ENCODE measurements around the gene AUNIP. TPM values are rescaled to one million over a fixed set of nuclear protein-coding genes. Genes with fewer than 3 reads are reported as not detected.

Gene AUNIP
- total RNA-seq, 3 donors from 2014 or later (not counting 1 experiment from before 2014, with no cell fraction given) = 0.16 to 0.50 (median 0.20) TPM

DNA sequence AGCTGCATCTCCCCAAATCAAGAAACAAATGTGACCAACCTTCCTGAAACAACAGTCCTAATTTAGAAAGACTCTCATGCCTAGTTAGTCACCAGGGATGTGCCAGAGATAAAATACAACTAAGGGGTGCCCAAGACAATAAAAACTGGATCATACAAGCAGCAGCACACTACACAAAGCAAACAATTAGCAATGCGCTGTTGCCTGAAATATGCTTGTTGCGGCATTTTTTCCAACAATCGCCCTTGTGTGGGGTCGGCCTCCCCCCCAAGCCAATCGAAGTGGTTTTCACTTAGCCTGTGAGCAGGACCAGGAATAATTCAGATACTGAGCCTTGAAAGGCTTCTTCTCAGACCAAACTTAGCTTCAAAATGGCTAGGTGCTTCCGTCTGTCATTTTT is 48.3 kb upstream of the AUNIP start:
- TF ChIP-seq, protein P1, sequence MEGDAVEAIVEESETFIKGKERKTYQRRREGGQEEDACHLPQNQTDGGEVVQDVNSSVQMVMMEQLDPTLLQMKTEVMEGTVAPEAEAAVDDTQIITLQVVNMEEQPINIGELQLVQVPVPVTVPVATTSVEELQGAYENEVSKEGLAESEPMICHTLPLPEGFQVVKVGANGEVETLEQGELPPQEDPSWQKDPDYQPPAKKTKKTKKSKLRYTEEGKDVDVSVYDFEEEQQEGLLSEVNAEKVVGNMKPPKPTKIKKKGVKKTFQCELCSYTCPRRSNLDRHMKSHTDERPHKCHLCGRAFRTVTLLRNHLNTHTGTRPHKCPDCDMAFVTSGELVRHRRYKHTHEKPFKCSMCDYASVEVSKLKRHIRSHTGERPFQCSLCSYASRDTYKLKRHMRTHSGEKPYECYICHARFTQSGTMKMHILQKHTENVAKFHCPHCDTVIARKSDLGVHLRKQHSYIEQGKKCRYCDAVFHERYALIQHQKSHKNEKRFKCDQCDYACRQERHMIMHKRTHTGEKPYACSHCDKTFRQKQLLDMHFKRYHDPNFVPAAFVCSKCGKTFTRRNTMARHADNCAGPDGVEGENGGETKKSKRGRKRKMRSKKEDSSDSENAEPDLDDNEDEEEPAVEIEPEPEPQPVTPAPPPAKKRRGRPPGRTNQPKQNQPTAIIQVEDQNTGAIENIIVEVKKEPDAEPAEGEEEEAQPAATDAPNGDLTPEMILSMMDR (IDR thresholded peaks at IDR 0.05) = no peak
- peaks cover 17 to 23% of the 10 kb centered on the region in 2 donors for H3K4me1 Mint-ChIP-seq
- Histone ChIP-seq H3K36me3 (ENCODE audit: control insufficient read depth, insufficient read depth, low read length) (no peaks in the 10 kb centered on the region), H3K9me3 (ENCODE audit: control insufficient read depth, insufficient read depth, low read length) (no peaks in the 10 kb centered on the region), H3K27ac (ENCODE audit: low read length) (no peak overlapping the region), H3K4me3 (ENCODE audit: low read length) (no peak overlapping the region), H3K27me3 (ENCODE audit: control insufficient read depth, insufficient read depth, low read length) (no peaks in the 10 kb centered on the region), H3K4me1 (ENCODE audit: control insufficient read depth, insufficient read depth, low read length) (peaks cover 7% of the 10 kb centered on the region)
- H3K27me3 Mint-ChIP-seq (ENCODE audit: low read depth in 2 of 2) = no peaks in the 10 kb centered on the region
- 93% methylated on average over 6 of the region's 6 CpGs for WGBS (ENCODE audit: insufficient coverage)
- intact Hi-C loops (cut with micrococcal nuclease) = no loop called here
- peak overlapping the region; percentile 74 to 89 for H3K27ac Mint-ChIP-seq
- ATAC-seq (no peak), DNase-seq (no peak)
- H3K9me3 Mint-ChIP-seq = no peaks in the 10 kb centered on the region
- peak overlapping the region; percentile 83 for H3K4me3 Mint-ChIP-seq
- H3K36me3 Mint-ChIP-seq = no peaks in the 10 kb centered on the region

DNA sequence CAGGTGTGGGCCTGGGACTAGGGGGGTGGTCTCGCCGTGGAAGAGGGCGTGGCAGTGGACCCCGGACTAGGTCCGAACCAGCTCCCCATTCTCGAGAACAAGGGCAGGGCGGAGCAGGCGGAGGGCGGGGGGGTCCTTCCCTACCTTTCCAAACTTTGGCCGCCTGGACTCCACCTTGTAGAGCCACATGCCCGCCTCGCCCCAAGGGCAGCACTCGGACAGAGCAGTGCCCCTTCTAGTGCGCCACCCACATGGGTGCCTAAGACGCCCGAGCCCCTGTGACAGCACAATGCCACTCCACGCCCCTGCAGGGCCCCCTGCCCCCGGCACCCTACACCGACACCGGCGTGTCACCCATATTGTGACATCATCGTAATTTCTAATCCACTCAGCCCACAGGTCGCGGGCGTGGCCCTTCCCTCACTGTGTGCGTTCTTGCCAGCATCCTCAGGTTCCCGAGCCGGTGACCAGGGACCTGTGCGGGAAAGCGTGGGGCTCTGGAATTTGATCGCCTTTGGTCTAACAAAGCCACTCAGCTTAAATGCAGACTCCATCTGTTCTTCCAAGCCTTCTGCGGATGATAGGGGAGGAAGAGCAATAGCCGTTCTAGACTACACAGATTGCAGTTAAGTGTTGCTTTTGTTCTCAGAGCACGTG is 47.5 kb upstream of the AUNIP start:
- peak overlapping the region; percentile 83 for H3K4me3 Mint-ChIP-seq
- peaks cover 17 to 23% of the 10 kb centered on the region in 2 donors for H3K4me1 Mint-ChIP-seq
- Histone ChIP-seq H3K4me3 (ENCODE audit: low read length) (peak overlapping the region; percentile 53), H3K4me1 (ENCODE audit: control insufficient read depth, insufficient read depth, low read length) (peaks cover 7% of the 10 kb centered on the region), H3K27me3 (ENCODE audit: control insufficient read depth, insufficient read depth, low read length) (no peaks in the 10 kb centered on the region), H3K27ac (ENCODE audit: low read length) (peak overlapping the region; percentile 43), H3K36me3 (ENCODE audit: control insufficient read depth, insufficient read depth, low read length) (no peaks in the 10 kb centered on the region), H3K9me3 (ENCODE audit: control insufficient read depth, insufficient read depth, low read length) (no peaks in the 10 kb centered on the region)
- H3K27me3 Mint-ChIP-seq (ENCODE audit: low read depth in 2 of 2) = no peaks in the 10 kb centered on the region
- WGBS (ENCODE audit: insufficient coverage) = 25% methylated on average over 34 of the region's 34 CpGs
- DNase-seq = peak in 1 of 2 donors; percentile 63
- peak overlapping the region; percentile 74 to 89 for H3K27ac Mint-ChIP-seq
- H3K9me3 Mint-ChIP-seq = no peaks in the 10 kb centered on the region
- H3K36me3 Mint-ChIP-seq = no peaks in the 10 kb centered on the region
- TF ChIP-seq, protein P1 (IDR thresholded peaks at IDR 0.05) = no peak
- ATAC-seq = peak in 1 of 3 donors; percentile 6
- intact Hi-C loops (cut with micrococcal nuclease) = no loop called here

DNA sequence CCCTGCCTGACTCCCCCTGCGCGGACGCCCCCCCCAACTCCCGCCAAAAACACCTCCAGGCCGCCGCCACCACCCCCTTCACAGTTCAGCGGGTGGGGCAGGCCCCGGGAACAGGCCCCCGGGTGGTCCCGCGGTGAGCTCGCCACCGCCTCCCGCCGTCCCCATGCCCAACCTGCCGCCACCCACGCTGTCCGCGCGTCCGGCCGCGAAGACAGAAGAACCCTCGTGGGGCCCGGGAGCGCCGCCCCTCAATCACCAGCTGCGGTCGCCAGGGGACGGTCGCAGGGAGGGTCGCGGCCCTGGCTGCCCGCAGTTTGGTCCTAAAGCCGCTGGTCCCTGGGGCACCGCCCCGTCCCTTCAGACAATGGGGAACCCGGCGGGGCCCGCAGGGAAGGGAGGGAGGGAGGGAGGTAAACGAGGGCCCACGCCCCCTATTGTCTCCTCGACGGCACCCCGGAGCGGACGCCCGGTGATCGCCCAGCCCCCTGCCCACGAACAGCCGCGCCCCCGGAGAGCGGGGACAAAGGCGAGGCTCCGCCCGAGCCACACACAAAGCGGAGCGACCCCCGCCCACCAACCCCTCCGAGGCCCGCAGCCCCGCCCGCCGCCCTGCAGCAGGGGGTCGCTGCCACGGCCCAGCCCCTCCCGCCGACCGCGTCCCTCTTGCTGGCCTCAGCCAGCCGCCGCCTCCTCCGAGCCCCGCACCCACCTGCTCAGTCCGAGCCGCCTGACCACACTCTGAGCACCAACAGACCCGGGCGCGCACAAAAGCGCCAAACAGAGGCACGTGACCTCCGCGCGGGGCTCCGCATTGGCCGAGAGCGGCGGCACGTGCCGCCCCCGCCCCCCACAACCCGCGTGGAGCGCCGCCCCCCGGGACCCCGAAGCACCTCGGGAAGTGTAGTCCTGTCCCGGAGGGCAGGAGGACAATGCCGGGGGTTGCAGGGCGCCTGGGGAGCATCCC is 46.7 kb upstream of the AUNIP start, which contains the start of gene STMN1:
TSS of gene STMN1 (minus strand) at position 740 of the 964 bp plus-strand sequence. CDS start 1,743 bp downstream, outside the sequence.
- H3K4me1 Mint-ChIP-seq = peaks cover 17 to 23% of the 10 kb centered on the region in 2 donors
- DNase-seq (peak; percentile 72 to 93), ATAC-seq (peak; percentile 75 to 85 (median 82))
- no peaks in the 10 kb centered on the region for H3K9me3 Mint-ChIP-seq
- H3K4me3 Mint-ChIP-seq = peak within 1 kb of the TSS; percentile 94
- TF ChIP-seq, protein P1 (IDR thresholded peaks at IDR 0.05) = no peak
- intact Hi-C loops (cut with micrococcal nuclease) = loop anchor here (1.0 to 2.0 kb wide), 2 partner anchors 11 to 93 kb away; partner anchors contain the start of gene PAFAH2
- Histone ChIP-seq H3K27me3 (ENCODE audit: control insufficient read depth, insufficient read depth, low read length) (no peaks in the 10 kb centered on the region), H3K9me3 (ENCODE audit: control insufficient read depth, insufficient read depth, low read length) (no peaks in the 10 kb centered on the region), H3K27ac (ENCODE audit: low read length) (peak within 1 kb of the TSS; percentile 43), H3K36me3 (ENCODE audit: control insufficient read depth, insufficient read depth, low read length) (no peaks in the 10 kb centered on the region), H3K4me3 (ENCODE audit: low read length) (peak within 1 kb of the TSS; percentile 53), H3K4me1 (ENCODE audit: control insufficient read depth, insufficient read depth, low read length) (peaks cover 7% of the 10 kb centered on the region)
- WGBS (ENCODE audit: insufficient coverage) = under 1% methylated on average over 102 of the region's 102 CpGs
- H3K36me3 Mint-ChIP-seq = no peaks in the 10 kb centered on the region
- H3K27ac Mint-ChIP-seq = peak within 1 kb of the TSS; percentile 87 to 89
- H3K27me3 Mint-ChIP-seq (ENCODE audit: low read depth in 2 of 2) = no peaks in the 10 kb centered on the region

All from natural killer cell (primary cell).